Stimulated activated CD4-positive, alpha-beta T cell treated with anti-CD3 and anti-CD28 coated beads, Interleukin-4, amount 100 ng/mL, for 24 hours (primary cell): ENCODE results near the gene PLD5.
"Not testable (repeated sequence)": the region's sequence is repeated elsewhere in the genome, so short reads cannot be mapped to it uniquely, and the experiment has no call there.

Source experiments
- DNase-seq: peaks from one replicate; pipeline ENCODE4 v3.0.0-alpha.2; 2020

The PLD5 gene

DNA sequence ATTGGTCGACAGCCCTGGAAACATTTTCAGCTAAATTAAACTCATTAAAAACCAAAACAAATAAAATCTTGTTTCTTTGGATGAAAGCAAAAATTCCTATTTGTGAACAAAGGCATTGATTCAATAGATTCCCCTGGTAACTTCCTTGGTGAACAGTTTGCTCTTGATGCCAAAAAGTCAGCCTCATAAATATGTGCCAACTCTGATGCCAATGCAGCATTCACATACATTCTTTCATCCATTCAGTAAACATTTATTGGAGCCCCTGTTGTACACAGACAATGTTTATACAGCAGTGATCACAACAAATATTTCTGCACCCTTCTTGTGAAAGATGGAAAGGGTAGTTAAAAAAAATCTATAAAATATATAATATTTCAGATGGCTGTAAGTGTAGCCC lies 107.8 kb downstream of the PLD5 start:
- DNase-seq, result no peak

DNA sequence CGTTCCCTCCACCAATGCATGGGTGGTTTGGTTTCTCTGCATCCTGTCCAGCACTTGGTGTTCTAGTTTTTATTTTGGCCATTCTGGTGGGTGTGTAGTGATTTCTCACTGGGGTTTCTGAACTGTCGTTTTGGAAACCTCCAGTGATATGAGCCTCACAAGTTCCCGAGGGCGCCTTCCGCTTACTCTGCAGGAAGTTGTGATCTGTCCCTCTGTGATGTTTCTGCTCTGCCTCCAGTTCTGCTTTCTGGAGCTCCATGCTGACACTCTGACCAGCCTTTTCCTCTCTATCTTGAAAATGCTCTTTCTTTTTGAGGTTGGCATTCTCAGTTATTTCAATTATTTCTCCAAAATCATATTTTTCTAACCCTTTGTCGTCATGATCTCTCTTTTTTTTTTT lies 111.6 kb downstream of the PLD5 start:
- no peak for DNase-seq

GRCh38 chr1:242411901-242412300 lies 112.6 kb downstream of the PLD5 start:
- no peak for DNase-seq

DNA sequence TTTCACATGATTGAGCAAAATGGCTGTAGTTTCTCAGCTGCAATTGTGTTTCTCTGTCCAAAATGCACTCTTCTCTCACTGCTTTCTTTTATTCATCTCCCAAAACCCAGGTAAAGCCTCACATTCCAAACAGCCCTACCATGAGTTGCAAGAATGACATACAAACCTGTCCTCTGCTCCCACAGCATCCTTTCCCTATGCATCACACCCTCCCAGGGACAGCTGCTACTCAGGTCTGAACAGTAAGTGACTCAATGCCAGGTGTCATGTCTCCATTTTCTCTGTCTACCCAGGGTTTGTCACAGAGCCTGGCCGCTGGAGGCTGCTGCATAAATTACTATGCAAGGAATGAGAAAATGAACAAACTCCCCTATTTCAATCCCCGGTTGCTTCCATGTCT lies 118.5 kb downstream of the PLD5 start:
- DNase-seq, result no peak

DNA sequence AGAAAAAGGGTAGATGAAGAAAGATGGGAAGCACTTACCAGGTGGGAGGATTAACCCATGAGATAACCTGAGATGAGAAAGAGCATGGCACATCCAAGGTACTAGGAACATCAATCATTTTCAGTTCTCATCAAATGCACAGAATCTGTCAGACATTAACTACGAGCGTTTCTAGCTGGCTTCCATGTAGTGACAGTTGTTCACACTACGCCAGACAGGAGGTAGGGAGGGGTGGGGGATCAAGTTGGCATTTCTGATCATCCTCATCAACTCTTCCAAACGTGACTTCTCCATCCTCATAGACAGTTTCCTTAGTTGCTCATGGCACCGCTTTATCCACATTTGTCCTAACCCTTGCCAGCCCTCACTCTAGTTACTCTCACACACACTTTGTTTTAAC lies 120.2 kb downstream of the PLD5 start:
- DNase-seq, result no peak

- no peak for DNase-seq
Measured at GRCh38 chr1:242402956-242403355, 121.5 kb downstream of the PLD5 start.

DNA sequence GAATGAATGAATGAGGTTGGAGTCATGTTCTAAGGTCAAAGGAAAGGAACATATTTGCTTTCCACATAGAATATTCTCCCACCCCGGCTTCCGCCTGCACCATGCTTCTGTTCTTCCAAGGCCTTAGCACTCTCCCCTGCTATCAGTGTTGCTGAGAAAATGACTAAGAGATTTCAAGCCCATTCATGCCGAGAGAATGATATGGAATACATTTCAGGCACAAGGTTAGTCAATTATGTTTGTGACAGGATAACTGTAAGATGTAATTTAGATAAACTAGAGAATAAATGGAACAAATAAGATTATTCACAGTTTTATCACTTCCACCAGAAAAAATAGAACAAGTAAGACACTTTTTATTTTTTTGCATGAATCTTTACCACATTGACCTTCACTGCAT lies 122.6 kb downstream of the PLD5 start:
- DNase-seq, result no peak

GRCh38 chr1:242398351-242398750 lies 126.1 kb downstream of the PLD5 start:
- no peak for DNase-seq

DNA sequence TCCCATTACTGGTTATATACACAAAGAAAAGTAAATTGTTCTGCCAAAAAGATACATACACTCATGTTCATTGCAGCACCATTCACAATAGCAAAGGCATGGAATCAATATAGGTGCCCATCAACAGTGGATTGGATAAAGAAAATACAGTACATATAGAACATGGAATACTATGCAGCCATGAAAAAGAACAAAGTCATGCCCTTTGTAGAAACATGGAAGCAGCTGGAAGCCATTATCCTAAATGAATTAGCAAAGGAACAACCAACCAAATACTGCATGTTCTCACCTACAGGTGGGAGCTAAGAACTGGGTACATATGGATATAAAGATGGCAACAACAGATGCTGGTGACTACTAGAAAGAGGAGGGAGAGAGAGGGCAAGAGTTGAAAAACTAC lies 132.6 kb downstream of the PLD5 start:
- DNase-seq, result no peak

- not testable (repeated sequence) for DNase-seq
Measured at GRCh38 chr1:242376121-242376520, 148.4 kb downstream of the PLD5 start.

- not testable (repeated sequence) for DNase-seq
Measured at GRCh38 chr1:242350446-242350845, 174.1 kb downstream of the PLD5 start.

- no peak for DNase-seq
Measured at GRCh38 chr1:242349636-242350035, 174.9 kb downstream of the PLD5 start.

DNA sequence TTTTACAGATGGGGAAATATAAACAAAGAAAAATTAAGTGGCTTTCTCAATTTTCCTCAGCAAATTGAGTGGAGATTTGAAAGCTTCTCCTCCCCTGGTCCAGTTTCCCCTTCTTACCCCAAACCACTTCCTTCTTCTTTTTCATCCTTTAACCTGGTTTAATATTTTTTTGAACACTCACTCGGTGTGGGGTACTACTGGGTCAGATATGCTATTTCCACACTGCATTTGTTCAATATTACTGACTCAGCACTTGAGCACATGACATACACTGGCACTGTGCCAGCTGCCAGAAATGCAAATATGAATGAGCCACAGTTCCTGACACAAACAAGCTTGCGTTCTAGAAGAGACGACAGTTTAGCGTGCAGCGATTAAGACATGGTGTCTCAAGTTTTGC lies 193.6 kb downstream of the PLD5 start:
- not testable (repeated sequence) for DNase-seq

GRCh38 chr1:242327381-242327780 lies 197.1 kb downstream of the PLD5 start:
- DNase-seq, result not testable (repeated sequence)

DNA sequence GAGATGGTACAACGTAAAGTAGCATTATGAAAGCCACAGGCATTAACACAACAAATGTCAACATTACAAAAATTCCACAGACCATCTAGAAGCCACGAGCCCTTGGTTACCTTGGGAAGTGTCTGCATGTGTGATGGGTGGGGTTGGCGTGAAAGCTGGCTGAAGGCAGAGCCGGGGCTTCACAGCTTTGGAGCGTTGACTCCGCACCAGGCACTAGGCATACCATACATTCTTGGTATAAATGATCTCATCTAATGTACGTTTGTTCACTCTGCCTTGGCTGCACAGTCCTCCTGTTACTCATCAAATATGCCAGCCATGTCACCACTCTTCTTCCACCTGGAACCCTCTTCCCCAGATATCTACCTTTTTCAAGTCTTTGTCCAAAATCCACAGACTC lies 202.5 kb downstream of the PLD5 start:
- DNase-seq, result not testable (repeated sequence)

GRCh38 chr1:242318140-242318539 lies 206.4 kb downstream of the PLD5 start:
- DNase-seq, result no peak

- not testable (repeated sequence) for DNase-seq
Measured at GRCh38 chr1:242314865-242315264, 209.6 kb downstream of the PLD5 start.

DNA sequence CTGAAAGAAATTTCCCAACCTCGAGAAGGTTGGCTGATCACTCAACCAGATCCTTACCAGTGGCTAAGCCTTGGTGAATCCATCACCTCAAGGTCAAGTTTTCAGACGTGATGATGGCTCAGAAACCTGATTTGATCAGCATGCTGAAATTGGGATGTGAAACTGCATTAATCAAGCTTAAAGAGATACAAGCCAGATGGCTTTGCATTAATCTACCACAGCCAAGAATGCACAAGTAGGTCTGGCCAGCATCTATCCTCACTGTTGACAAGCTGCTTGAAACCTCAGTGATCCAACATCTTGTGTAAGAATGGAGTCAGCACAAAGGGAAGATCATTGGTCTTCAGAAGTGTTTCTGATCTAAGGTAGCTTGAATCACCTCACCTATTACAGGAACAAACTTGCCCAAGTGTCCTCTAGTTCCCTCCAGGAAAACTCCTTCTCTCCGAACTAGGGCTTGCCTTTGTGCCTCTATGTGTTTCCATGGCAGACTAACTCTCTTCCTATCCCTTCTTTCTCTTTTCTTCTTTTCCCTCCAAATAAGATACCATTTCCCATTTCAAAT lies 210.3 kb downstream of the PLD5 start:
- not testable (repeated sequence) for DNase-seq

DNA sequence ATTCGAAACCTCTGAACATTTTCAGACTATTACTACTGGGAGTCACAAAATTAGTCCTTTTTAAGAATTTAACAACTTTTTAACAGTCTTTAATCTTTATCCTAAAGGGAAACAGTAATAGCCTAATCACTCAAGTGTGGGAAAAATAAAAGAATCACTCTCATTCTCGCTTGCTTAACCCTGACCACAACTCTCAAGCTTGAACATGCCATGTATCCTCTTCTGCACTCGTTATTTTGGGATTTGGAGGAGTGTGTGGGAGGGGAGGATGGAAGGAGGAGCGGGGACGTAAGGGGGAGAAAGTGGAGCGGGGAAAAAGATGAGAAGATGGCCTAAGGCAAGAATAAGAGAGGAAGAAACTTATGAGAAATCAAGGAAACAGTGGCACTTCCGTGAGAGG lies 215.8 kb downstream of the PLD5 start:
- not testable (repeated sequence) for DNase-seq

DNA sequence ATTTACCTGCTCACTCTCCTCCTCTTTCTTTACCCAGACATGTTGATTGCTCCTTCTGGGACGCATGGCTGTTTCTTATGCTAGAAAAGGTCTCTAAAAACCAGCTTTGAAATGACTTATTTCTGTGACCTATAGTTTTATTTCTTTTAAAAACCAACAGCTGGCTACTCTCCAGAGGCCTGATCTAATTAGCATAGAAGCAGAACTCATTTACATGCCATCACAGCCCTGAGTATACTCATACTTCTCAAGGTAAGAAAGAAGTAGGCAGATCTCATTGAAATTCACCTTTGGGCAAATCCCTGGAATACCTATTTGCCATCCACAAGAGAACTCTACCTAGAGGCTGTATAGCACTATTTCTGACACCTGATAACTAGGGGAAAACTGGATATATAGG lies 230.7 kb downstream of the PLD5 start:
- DNase-seq, result not testable (repeated sequence)

GRCh38 chr1:242288067-242288466 lies 236.4 kb downstream of the PLD5 start:
- not testable (repeated sequence) for DNase-seq

DNA sequence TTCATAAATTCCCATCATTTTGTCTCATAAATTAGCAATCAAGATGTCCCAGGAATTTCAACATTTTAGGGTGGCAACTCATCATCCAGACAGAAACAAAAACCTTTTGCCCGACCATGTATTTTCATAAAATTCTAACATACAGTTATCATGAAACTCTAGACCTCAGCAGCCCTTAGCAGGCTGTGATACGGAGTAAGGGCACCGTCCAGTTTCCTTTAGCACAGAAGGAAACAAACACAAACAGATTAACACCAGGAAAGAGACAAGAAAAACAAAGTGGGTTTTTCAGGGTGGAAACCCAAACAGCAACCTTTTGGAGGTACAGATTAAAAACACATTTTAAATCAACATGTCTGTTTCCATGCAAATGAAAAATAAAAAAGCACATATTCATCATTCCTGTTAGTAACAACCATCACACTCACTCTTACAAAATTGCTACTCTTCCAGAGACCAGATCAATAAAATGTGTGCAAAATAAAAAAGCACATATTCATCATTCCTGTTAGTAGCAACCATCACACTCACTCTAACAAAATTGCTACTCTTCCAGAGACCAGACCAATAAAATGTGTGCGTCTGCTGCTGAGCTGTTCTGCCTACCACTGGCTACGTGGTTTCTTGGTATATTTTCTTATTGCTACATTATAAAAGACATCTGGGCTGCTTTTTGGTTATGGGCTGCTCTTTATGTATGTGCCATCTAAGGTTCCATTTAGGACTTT lies 241.6 kb downstream of the PLD5 start:
- not testable (repeated sequence) for DNase-seq

GRCh38 chr1:242278406-242278805 lies 246.1 kb downstream of the PLD5 start:
- not testable (repeated sequence) for DNase-seq

- not testable (repeated sequence) for DNase-seq
Measured at GRCh38 chr1:242276769-242277168, 247.7 kb downstream of the PLD5 start.

DNA sequence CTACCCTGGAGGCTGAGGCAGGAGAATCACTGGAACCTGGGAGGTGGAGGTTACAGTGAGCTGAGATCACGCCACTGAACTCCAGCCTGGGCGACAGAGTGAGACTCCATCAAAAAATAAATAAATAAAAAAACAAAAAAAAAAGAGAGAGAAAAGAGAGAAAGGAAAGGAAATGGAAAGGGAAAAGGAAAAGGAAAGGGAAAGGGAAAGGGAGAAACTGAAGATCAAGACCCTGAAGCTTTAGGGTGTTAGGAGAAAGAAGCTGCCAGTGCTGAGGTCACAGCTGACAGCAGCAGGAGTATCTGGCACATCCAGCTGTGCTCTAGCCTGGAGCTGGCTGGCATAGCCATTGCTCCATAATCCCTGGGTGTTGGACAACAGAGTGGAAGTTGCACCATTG lies 257.5 kb downstream of the PLD5 start:
- not testable (repeated sequence) for DNase-seq
